ENCODE results near the gene CEPT1.

GRCh38 chr1:111232134-111232533 is 92.1 kb downstream of the CEPT1 start:
- no peak for TF ChIP-seq RAD21 (IDR thresholded peaks at IDR 0.05; ENCODE audit: low read length)
- no peak for TF ChIP-seq JUND (IDR thresholded peaks at IDR 0.05)
- TF ChIP-seq MAX (IDR thresholded peaks at IDR 0.05; ENCODE audit: low read depth) = no peak
- TF ChIP-seq, protein P1, sequence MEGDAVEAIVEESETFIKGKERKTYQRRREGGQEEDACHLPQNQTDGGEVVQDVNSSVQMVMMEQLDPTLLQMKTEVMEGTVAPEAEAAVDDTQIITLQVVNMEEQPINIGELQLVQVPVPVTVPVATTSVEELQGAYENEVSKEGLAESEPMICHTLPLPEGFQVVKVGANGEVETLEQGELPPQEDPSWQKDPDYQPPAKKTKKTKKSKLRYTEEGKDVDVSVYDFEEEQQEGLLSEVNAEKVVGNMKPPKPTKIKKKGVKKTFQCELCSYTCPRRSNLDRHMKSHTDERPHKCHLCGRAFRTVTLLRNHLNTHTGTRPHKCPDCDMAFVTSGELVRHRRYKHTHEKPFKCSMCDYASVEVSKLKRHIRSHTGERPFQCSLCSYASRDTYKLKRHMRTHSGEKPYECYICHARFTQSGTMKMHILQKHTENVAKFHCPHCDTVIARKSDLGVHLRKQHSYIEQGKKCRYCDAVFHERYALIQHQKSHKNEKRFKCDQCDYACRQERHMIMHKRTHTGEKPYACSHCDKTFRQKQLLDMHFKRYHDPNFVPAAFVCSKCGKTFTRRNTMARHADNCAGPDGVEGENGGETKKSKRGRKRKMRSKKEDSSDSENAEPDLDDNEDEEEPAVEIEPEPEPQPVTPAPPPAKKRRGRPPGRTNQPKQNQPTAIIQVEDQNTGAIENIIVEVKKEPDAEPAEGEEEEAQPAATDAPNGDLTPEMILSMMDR (IDR thresholded peaks at IDR 0.05) = no peak
- TF ChIP-seq FOXM1 (IDR thresholded peaks at IDR 0.05; ENCODE audit: low read depth) = no peak
- TF ChIP-seq RCOR1 (IDR thresholded peaks at IDR 0.05; ENCODE audit: low read length) = no peak
- no peak for TF ChIP-seq GATA2 (CRISPR knock-in tag; IDR thresholded peaks at IDR 0.05)
- TF ChIP-seq EZH2phosphoT487 (IDR thresholded peaks at IDR 0.05; ENCODE audit: borderline replicate concordance, low read depth) = no peak
- TF ChIP-seq TAF1 (IDR thresholded peaks at IDR 0.05; ENCODE audit: borderline replicate concordance, low read depth, low read length) = no peak
- no peak for TF ChIP-seq USF2 (IDR thresholded peaks at IDR 0.05; ENCODE audit: borderline replicate concordance, low read depth, low read length)
- TF ChIP-seq EP300 (IDR thresholded peaks at IDR 0.05; ENCODE audit: borderline replicate concordance in 1 of 2, low read depth in 1 of 2, low read length in 1 of 2) = no peak
- no peak for TF ChIP-seq ELF1 (IDR thresholded peaks at IDR 0.05)
- TF ChIP-seq TEAD4 (IDR thresholded peaks at IDR 0.05; ENCODE audit: borderline replicate concordance, insufficient read depth) = no peak
- no peak for TF ChIP-seq RFX5 (IDR thresholded peaks at IDR 0.05; ENCODE audit: low read length)
